Choroid plexus epithelial cell (primary cell): ENCODE results near the gene VTI1A.

Source experiments
- DNase-seq: peaks from one replicate; pipeline ENCODE4 v3.0.0-alpha.2; 2010; ENCODE audit warnings: low read depth
- H3K4me3 ChIP-seq: 2 replicates; pipeline ENCODE4 v1.5.1; 2011; ENCODE audit warnings: low read depth, mild to moderate bottlenecking, control low read depth, low read length, moderate library complexity
- TF ChIP-seq, protein P1 (sequence below): conservative IDR thresholded peaks from 2 replicates; pipeline ENCODE4 v1.5.1; 2011; ENCODE audit warnings: low read depth, mild to moderate bottlenecking, control low read depth, inconsistent platforms, low read length, moderate library complexity

VTI1A gene

DNA sequence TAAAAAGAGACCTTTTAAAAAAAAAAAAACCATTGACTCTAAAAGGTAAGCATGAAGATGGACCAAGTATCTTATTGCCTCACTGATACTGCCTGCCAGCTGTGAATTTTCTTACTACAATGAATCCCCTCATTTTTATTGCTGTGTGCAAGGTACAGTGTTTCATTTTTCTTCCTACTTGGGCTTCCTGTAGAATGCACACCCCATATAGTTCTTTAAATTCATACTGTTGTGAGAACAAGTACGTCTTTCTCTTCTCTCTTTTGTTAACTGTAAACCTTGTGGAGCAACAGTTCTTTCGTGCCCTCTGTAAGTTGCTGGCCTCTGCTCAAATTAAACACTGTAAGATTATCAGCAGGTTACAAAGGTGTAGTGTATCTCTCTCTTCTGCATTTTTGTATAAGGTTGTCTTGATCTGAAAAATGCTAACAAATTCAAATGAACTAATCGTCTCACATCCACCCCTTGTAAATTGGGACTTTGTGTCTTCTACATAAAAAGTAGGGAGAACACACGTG lies 105.6 kb downstream of the VTI1A start:
- H3K4me3 ChIP-seq = no peak overlapping the region
- TF ChIP-seq, protein P1, sequence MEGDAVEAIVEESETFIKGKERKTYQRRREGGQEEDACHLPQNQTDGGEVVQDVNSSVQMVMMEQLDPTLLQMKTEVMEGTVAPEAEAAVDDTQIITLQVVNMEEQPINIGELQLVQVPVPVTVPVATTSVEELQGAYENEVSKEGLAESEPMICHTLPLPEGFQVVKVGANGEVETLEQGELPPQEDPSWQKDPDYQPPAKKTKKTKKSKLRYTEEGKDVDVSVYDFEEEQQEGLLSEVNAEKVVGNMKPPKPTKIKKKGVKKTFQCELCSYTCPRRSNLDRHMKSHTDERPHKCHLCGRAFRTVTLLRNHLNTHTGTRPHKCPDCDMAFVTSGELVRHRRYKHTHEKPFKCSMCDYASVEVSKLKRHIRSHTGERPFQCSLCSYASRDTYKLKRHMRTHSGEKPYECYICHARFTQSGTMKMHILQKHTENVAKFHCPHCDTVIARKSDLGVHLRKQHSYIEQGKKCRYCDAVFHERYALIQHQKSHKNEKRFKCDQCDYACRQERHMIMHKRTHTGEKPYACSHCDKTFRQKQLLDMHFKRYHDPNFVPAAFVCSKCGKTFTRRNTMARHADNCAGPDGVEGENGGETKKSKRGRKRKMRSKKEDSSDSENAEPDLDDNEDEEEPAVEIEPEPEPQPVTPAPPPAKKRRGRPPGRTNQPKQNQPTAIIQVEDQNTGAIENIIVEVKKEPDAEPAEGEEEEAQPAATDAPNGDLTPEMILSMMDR = no peak
- DNase-seq = no peak

GRCh38 chr10:112553315-112553714 lies 106.3 kb downstream of the VTI1A start:
- TF ChIP-seq, protein P1 = no peak
- DNase-seq = no peak
- H3K4me3 ChIP-seq = no peak overlapping the region

DNA sequence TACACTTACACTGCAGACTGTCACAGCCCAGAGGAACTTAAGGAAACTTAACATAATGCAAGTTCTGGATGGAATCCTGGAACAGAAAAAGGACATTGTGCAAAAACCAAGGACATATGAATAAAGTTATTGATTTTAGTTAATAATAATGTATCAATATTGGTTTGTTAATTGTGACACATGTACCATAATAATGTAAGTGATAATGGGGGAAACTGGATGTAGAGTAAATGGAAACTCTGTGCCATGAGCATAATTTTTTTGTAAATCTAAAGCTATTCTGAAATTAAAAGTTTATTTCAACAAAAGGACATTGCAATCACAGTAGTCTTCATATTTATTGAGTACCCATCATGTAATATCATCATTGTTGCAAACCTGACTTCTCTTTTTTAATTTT lies 107.2 kb downstream of the VTI1A start:
- TF ChIP-seq, protein P1 = no peak
- no peak overlapping the region for H3K4me3 ChIP-seq
- no peak for DNase-seq

- TF ChIP-seq, protein P1 = no peak
- no peak overlapping the region for H3K4me3 ChIP-seq
- no peak for DNase-seq
Measured at GRCh38 chr10:112557197-112557596, 110.2 kb downstream of the VTI1A start.

GRCh38 chr10:112558476-112559142 lies 111.6 kb downstream of the VTI1A start:
- no peak overlapping the region for H3K4me3 ChIP-seq
- no peak for DNase-seq
- TF ChIP-seq, protein P1 = no peak

GRCh38 chr10:112559349-112559748 lies 112.3 kb downstream of the VTI1A start:
- no peak for DNase-seq
- H3K4me3 ChIP-seq = no peak overlapping the region
- TF ChIP-seq, protein P1 = no peak

DNA sequence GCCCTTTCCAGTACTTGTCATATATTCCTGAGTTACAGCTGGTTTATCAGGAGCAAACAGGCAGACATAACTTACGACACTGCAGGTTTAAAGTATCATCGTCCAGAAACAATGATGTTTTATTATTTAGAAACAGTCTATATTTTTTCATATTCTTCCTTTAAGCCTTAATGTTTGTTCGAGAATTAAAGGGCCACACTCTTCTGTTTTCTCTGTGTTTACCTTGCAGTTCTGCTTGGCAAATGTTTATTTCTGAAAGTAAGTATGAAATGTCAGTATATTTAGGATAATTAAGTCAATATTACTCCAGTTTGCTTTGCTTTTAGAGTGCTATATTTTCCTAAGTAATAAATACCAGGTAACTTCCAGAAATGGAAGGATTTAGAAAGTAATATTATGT lies 115.1 kb downstream of the VTI1A start:
- TF ChIP-seq, protein P1 = no peak
- no peak for DNase-seq
- H3K4me3 ChIP-seq = no peak overlapping the region
